ENCODE measurements around the gene IL23R.

GRCh38 chr1:67307251-67308060 lies 141.2 kb downstream of the IL23R start, which contains the start of gene IL12RB2:
- TF ChIP-seq POLR2A (IDR thresholded peaks at IDR 0.05; ENCODE audit: borderline replicate concordance, extremely low read depth, insufficient read depth, insufficient read length) (no peak), CEBPB (IDR thresholded peaks at IDR 0.05; ENCODE audit: low read depth) (no peak), EZH2 (IDR thresholded peaks at IDR 0.05) (no peak), SIN3A (IDR thresholded peaks at IDR 0.05; ENCODE audit: low read depth) (no peak), EZH2phosphoT487 (IDR thresholded peaks at IDR 0.05; ENCODE audit: borderline replicate concordance) (no peak), REST (IDR thresholded peaks at IDR 0.05; ENCODE audit: low read depth) (no peak), SP1 (IDR thresholded peaks at IDR 0.05; ENCODE audit: low read depth) (no peak), RAD21 (IDR thresholded peaks at IDR 0.05; ENCODE audit: low read depth) (no peak), TCF7L2 (IDR thresholded peaks at IDR 0.05; ENCODE audit: borderline replicate concordance, extremely low read depth, insufficient read depth, insufficient read length) (no peak), JUND (IDR thresholded peaks at IDR 0.05) (no peak), POLR2AphosphoS5 (IDR thresholded peaks at IDR 0.05; ENCODE audit: low read depth, low read length) (no peak)
- TF ChIP-seq, protein P1, sequence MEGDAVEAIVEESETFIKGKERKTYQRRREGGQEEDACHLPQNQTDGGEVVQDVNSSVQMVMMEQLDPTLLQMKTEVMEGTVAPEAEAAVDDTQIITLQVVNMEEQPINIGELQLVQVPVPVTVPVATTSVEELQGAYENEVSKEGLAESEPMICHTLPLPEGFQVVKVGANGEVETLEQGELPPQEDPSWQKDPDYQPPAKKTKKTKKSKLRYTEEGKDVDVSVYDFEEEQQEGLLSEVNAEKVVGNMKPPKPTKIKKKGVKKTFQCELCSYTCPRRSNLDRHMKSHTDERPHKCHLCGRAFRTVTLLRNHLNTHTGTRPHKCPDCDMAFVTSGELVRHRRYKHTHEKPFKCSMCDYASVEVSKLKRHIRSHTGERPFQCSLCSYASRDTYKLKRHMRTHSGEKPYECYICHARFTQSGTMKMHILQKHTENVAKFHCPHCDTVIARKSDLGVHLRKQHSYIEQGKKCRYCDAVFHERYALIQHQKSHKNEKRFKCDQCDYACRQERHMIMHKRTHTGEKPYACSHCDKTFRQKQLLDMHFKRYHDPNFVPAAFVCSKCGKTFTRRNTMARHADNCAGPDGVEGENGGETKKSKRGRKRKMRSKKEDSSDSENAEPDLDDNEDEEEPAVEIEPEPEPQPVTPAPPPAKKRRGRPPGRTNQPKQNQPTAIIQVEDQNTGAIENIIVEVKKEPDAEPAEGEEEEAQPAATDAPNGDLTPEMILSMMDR (IDR thresholded peaks at IDR 0.05 in 2 of 3, conservative IDR thresholded peaks at IDR 0.05 in 1 of 3; ENCODE audit: borderline replicate concordance in 1 of 3, insufficient read depth in 1 of 3, low read depth in 2 of 3, low read length in 2 of 3), result no peak
- TF ChIP-seq, protein P2, sequence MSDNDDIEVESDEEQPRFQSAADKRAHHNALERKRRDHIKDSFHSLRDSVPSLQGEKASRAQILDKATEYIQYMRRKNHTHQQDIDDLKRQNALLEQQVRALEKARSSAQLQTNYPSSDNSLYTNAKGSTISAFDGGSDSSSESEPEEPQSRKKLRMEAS (IDR thresholded peaks at IDR 0.05), result no peak

Measured in HCT116 (cell line).